Stimulated activated naive CD8-positive, alpha-beta T cell treated with anti-CD3 and anti-CD28 coated beads, Interleukin-15, Interleukin-2, amounts not matched to agents 100 ng/mL and 50 ng/mL, for 24 hours (primary cell): Measurements from ENCODE around the gene FGF6.

Experiments used
- H3K27ac Mint-ChIP-seq: one replicate; pipeline ENCODE4 v1.8.0; 2021; ENCODE audit warnings: mild to moderate bottlenecking, mixed read lengths
- H3K27me3 Mint-ChIP-seq: one replicate; pipeline ENCODE4 v1.8.0; 2021; ENCODE audit warnings: mixed read lengths
- H3K36me3 Mint-ChIP-seq: one replicate; pipeline ENCODE4 v1.8.0; 2021; ENCODE audit warnings: low read depth, mixed read lengths
- H3K4me1 Mint-ChIP-seq: one replicate; pipeline ENCODE4 v1.8.0; 2021; ENCODE audit warnings: low read depth, mixed read lengths
- H3K4me3 Mint-ChIP-seq: one replicate; pipeline ENCODE4 v1.8.0; 2021; ENCODE audit warnings: mild to moderate bottlenecking, mixed read lengths
- H3K9me3 Mint-ChIP-seq: one replicate; pipeline ENCODE4 v1.8.0; 2021; ENCODE audit warnings: mixed read lengths

Gene FGF6

DNA sequence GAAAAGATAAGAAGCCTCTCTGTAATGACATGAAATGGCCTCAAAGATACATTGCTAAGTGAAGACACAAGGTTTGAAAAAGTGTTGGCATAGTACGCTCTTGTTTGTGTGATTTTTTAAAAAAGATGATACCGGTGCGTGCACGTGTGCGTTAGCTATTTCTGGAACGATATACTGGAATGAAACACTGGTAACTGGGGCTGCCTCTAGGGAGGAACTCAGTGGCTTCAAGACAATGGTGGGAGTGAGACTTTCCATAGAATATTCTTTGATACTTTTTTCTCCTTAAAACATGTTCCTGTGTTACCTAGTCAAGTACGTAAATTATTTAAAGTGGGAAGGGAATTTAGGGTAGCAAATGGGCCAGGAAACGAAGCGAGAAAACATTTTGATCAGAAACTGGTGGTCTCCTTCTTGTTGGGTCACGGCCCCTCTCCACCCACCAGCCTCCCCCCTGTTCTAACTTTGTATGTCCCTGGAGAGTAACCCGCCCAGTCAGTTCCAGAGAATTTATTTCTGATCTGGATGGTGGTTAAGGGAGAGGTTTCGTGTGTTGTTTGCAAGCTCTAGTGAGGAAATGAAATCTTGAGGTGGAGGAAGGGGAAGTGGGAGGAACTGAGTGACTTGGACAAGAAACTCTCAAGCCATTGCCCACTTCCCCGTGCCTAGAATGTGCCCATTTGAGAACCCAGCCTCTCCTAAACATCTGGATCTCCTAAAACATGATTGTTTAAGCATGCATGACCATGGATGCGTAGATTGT is 6.6 kb downstream of the FGF6 start:
- H3K4me1 Mint-ChIP-seq = peaks cover 12% of the 10 kb centered on the region
- no peak overlapping the region for H3K4me3 Mint-ChIP-seq
- H3K27me3 Mint-ChIP-seq = no peaks in the 10 kb centered on the region
- no peak overlapping the region for H3K27ac Mint-ChIP-seq
- no peaks in the 10 kb centered on the region for H3K36me3 Mint-ChIP-seq
- H3K9me3 Mint-ChIP-seq = no peaks in the 10 kb centered on the region

DNA sequence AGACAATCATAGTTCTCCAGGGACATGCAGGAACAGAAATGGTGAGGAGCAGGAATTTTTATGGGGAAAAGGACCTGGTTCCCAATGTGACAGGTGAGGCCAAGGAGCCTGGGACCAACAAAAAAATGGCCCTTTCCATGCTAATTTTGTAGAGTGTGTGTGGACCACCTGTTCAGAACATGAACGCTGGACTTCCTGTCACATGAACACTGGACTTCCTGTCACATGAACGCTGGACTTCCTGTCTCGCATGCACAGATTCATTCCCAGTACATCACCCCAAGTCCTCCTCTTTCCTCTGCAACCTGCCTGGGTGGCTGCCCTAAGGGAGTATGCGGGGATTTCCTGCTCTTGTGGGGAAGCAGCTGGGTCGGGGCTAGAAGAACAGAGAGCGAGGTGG is 10.1 kb downstream of the FGF6 start:
- no peaks in the 10 kb centered on the region for H3K9me3 Mint-ChIP-seq
- peaks cover 12% of the 10 kb centered on the region for H3K4me1 Mint-ChIP-seq
- no peaks in the 10 kb centered on the region for H3K36me3 Mint-ChIP-seq
- H3K4me3 Mint-ChIP-seq = no peak overlapping the region
- no peak overlapping the region for H3K27ac Mint-ChIP-seq
- H3K27me3 Mint-ChIP-seq = no peaks in the 10 kb centered on the region

DNA sequence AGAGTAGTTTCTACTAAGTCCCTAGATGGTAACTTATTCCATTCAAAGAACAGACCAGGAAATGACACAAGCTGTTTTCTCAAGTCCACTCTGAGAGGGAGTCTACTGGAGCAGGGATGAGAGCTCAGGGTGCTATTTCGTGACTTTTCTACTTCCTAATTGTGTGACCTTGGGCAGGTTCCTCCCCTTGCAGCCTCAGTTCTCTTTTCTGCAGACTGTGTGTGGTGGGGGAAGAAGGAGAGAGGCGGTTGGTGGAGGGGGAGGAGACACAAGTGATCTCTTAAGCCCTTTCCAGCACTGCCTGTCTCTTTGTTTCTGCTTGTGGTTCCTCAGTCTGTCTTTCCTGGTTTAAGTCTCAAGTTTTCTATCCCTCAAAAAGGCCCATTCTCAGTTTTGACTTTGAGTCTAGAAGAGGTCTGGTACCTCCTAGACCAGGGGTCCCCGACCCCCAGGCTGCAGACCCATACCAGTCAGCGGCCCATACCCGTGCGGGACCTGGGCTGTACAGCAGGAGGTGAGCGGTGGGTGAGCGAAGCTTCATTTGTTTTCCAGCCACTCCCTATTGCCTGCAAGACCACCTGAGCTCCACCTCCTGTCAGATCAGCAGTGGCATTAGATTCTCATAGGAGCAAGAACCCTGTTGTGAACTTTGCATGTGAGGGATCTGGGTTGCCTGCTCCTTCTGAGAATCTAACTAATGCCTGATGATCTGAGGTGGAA is 10.7 kb downstream of the FGF6 start:
- Mint-ChIP-seq H3K27me3 (no peaks in the 10 kb centered on the region), H3K9me3 (no peaks in the 10 kb centered on the region), H3K4me1 (peaks cover 10% of the 10 kb centered on the region), H3K4me3 (no peak overlapping the region), H3K27ac (no peak overlapping the region), H3K36me3 (no peaks in the 10 kb centered on the region)

DNA sequence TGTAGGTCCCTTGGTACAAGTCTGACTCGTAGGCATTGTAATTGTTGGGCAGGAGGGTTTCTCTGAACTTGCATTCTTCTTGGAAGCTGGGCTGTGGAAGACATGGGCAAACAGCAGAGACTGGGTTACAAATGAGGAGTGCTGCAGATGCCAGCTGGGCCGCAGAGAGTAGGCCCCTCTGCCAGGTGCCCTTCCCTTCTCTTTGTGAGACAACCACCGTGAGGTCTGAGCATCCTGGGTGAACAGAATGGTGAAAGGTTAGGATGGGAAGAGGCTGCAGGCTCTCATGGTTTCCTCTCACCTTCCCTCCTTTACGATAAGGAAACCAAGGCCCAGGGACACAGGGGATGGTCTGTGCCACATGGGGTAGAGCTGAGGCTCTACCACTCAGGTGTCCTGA is 11.3 kb downstream of the FGF6 start:
- H3K27ac Mint-ChIP-seq = no peak overlapping the region
- H3K9me3 Mint-ChIP-seq = no peaks in the 10 kb centered on the region
- H3K4me1 Mint-ChIP-seq = peaks cover 5% of the 10 kb centered on the region
- no peak overlapping the region for H3K4me3 Mint-ChIP-seq
- no peaks in the 10 kb centered on the region for H3K27me3 Mint-ChIP-seq
- H3K36me3 Mint-ChIP-seq = no peaks in the 10 kb centered on the region

DNA sequence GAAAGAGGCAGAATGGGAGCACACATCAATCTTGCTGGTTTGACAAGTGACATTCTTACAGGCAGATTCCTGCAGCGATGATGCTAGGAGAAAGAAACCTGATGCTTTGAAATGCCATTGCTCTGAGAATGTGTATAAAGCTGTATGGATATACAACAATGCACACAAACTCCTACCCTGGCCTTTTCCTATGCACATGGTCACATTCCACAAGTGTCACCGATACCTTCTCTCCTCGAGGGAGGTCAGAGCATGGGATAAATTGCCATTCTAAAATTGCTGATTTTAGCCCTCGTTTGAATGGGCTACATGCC is 11.9 kb downstream of the FGF6 start:
- no peaks in the 10 kb centered on the region for H3K36me3 Mint-ChIP-seq
- no peaks in the 10 kb centered on the region for H3K9me3 Mint-ChIP-seq
- H3K27ac Mint-ChIP-seq = no peak overlapping the region
- H3K4me3 Mint-ChIP-seq = no peak overlapping the region
- H3K4me1 Mint-ChIP-seq = no peaks in the 10 kb centered on the region
- H3K27me3 Mint-ChIP-seq = no peaks in the 10 kb centered on the region

DNA sequence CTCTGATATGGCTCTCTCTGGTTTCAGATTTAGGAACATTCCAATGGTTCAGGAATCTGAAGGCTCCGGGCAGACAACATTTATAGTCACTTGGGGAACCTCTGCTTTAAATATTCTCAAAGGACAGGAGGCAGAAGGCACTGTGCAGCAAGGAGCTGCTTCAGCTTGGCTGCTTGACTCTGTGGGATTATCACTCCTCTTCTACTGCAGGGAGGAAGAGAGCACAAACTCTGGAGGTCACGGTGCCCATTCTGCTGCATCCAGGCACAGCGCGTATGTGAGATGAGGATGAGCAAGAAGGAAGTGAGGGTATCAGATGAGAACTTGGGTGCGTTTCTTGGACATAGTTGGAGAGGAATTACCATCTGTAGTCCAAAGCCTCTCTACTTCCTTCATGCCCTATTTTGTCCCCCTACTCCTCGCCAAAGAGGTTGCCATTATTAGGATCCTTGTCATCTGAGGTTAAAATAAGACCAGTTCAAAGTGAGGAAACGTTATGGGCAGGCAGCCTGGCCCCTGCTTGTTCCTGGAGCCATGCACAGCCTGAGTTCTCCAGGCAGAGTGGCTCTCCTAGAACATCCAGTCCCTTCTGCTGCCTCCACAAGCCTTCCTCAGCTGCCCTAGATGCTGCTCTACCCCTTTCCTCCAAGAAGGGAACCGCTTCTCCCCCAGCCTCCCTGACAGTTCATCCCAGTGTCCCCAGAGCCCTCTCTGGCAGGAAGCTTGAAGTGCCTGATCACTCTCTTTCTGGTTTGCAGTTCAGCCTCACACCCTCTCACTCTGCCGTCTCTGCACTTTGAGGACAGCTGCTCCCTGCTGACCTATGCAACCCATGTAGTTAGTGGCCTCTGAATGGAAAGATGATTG is 12.5 kb downstream of the FGF6 start:
- no peak overlapping the region for H3K4me3 Mint-ChIP-seq
- no peaks in the 10 kb centered on the region for H3K36me3 Mint-ChIP-seq
- no peak overlapping the region for H3K27ac Mint-ChIP-seq
- no peaks in the 10 kb centered on the region for H3K27me3 Mint-ChIP-seq
- H3K4me1 Mint-ChIP-seq = no peaks in the 10 kb centered on the region
- no peaks in the 10 kb centered on the region for H3K9me3 Mint-ChIP-seq

DNA sequence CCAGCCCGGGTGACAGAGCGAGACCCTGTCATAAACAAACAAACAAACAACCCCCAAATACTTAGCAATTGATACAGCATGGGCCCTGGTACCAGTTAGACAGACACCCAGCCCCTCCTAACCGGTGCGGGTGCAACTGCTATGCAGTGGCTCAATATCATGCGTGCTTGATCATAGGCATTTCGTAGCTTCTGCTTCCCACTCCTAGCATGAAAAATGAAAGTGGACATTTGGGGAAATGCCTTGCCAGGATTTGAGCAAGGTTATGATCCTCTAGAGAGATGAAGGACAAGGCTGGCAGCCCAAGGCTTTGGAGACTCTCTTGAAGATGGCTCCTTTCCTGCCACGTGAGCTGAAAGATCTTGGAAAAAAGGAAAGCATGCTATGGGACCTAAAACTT is 13.7 kb downstream of the FGF6 start:
- H3K36me3 Mint-ChIP-seq = no peaks in the 10 kb centered on the region
- no peaks in the 10 kb centered on the region for H3K9me3 Mint-ChIP-seq
- H3K27me3 Mint-ChIP-seq = no peaks in the 10 kb centered on the region
- no peak overlapping the region for H3K27ac Mint-ChIP-seq
- H3K4me3 Mint-ChIP-seq = no peak overlapping the region
- H3K4me1 Mint-ChIP-seq = no peaks in the 10 kb centered on the region

DNA sequence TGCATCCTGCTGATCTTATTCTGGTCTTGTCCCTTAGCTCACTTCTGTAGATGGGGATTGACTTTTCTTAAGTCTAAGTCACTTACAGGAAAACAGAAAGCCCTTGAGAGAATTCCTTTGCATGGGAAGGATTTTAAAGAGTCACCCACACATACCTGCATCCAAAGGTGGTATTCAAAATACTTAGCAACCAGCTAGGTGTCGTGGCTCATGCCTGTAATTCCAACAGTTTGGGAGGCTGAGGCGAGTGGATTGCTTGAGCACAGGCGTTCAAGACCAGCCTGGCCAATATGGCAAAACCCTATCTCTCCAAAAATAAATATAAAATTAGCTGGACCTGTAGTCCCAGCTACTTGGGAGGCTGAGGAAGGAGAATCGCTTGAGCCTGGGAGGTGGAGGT is 14.2 kb downstream of the FGF6 start:
- Mint-ChIP-seq H3K27me3 (no peaks in the 10 kb centered on the region), H3K27ac (no peak overlapping the region), H3K9me3 (no peaks in the 10 kb centered on the region), H3K4me3 (no peak overlapping the region), H3K36me3 (no peaks in the 10 kb centered on the region), H3K4me1 (no peaks in the 10 kb centered on the region)

DNA sequence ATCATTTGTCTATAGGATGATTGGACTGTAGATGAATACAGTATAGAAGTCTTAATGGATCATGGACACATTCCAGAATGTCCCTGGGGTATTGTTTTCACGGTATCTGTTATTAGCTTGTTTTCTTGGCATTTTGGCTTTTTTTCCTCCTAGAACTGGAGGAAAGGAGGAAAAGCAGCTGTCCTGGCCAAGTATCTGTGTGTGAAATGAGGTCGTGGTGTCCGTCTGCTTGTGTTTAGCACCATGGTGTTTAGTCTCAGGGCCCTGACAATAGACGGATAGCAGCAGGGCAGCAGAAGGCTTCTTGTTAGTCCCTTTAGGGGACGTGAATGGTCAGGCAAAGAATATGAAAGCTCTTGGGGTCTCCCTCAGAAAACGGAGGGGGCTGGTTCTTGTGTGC is 21.2 kb downstream of the FGF6 start:
- Mint-ChIP-seq H3K4me3 (no peak overlapping the region), H3K27ac (no peak overlapping the region), H3K4me1 (no peaks in the 10 kb centered on the region), H3K27me3 (peaks cover 4% of the 10 kb centered on the region), H3K9me3 (no peaks in the 10 kb centered on the region), H3K36me3 (no peaks in the 10 kb centered on the region)

DNA sequence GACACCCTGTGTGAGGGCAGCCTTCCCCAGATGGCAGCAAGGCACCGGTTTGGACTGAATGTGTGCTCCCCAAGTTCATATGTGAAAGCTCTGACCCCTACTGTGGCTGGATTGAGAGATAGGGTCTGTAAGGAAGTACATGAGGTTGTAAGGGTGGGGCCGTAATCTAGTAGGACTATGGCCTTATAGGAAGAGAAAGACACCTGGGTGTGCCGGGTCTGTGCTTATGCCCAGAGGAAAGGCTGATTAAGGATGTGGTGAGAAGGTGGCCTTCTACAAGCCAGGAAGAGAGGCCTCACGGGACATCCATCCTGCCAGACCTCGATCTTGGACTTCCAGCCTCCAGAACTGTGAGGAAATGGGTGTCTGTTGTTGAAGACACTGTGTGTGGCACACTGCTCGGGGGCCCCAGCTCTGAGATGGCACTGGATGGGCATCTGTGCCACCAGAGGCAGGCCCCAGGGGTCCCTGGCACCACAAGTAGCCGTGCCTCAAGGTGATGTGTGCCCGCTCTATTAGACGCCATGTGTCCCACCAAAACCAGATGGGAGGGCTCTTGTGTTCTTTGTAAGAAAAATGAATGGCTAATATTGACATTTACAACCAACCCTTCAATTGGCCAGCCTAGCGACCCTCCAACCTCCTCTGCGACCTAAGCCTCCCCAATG is 22.0 kb downstream of the FGF6 start:
- Mint-ChIP-seq H3K36me3 (no peaks in the 10 kb centered on the region), H3K27ac (no peak overlapping the region), H3K4me3 (no peak overlapping the region), H3K4me1 (no peaks in the 10 kb centered on the region), H3K27me3 (peaks cover 4% of the 10 kb centered on the region), H3K9me3 (no peaks in the 10 kb centered on the region)

DNA sequence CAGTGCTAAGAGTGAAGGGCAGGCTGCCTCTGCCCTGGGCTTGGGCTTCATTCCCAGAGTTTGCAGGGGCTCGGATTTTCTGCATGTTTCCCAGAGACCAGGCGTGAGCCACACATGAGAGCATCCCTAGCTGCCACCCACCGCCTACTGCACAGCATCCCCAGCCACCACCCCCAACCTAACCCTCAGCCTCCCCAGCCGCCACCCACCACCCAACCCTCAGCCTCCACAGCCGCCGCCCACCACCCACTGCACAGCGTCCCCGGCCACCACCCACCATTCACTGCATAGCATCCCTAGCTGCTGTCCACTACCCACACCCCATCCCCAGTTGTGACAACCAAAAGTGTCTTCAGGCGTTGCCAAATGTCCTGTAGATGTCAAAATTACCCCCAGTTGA is 22.6 kb downstream of the FGF6 start:
- no peak overlapping the region for H3K4me3 Mint-ChIP-seq
- H3K27me3 Mint-ChIP-seq = peaks cover 5% of the 10 kb centered on the region
- no peaks in the 10 kb centered on the region for H3K36me3 Mint-ChIP-seq
- no peaks in the 10 kb centered on the region for H3K9me3 Mint-ChIP-seq
- no peak overlapping the region for H3K27ac Mint-ChIP-seq
- H3K4me1 Mint-ChIP-seq = no peaks in the 10 kb centered on the region

DNA sequence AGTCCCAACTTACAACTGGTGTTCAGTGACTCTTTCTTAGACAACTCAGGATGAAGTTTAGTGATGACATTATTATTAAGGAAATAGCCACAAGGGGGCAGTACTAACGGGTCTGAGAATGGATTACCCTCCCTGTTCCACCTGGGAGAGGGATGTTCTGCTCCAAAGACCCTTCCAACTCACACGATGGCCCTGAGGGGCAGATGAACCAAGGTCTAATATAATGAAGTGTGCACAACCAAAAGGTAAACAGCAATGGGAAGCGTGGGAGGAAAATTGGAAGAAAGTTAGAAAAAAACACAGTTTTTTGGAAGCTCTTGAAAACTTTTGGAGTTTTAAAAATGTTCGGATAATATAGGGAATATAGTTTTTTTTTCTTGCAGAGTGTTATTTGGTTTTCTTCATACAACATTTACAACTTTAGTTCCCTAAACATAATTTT is 24.0 kb downstream of the FGF6 start:
- peaks cover 13% of the 10 kb centered on the region for H3K27me3 Mint-ChIP-seq
- H3K36me3 Mint-ChIP-seq = no peaks in the 10 kb centered on the region
- H3K4me3 Mint-ChIP-seq = no peak overlapping the region
- no peaks in the 10 kb centered on the region for H3K4me1 Mint-ChIP-seq
- no peaks in the 10 kb centered on the region for H3K9me3 Mint-ChIP-seq
- no peak overlapping the region for H3K27ac Mint-ChIP-seq

DNA sequence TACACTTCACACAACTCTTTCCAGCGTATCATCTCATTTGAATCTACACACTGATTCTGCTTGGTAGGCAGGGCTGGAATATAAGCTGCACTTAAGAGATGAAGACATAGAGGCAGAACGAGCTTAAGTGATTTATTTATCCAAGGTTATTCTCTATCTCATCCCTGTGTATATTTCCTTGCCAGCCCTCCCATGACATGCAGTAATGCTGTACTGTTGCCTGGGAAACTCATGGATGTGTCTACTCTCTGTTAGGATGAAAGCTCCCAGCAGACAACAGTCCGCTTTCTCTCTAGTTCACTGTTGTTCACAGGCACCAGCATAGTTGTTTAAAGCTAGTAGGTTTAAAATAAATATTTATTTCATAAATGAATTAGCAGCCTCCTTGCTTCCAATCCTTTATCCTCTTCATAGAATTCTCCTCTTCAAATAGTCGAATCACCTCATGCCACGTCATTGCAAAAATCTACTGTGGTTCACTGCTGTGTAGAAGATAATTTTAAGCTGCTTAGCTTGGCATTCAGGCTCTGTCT is 25.4 kb downstream of the FGF6 start:
- H3K27me3 Mint-ChIP-seq = peaks cover 18% of the 10 kb centered on the region
- H3K4me1 Mint-ChIP-seq = peaks cover 4% of the 10 kb centered on the region
- no peaks in the 10 kb centered on the region for H3K9me3 Mint-ChIP-seq
- H3K27ac Mint-ChIP-seq = no peak overlapping the region
- H3K4me3 Mint-ChIP-seq = no peak overlapping the region
- no peaks in the 10 kb centered on the region for H3K36me3 Mint-ChIP-seq

DNA sequence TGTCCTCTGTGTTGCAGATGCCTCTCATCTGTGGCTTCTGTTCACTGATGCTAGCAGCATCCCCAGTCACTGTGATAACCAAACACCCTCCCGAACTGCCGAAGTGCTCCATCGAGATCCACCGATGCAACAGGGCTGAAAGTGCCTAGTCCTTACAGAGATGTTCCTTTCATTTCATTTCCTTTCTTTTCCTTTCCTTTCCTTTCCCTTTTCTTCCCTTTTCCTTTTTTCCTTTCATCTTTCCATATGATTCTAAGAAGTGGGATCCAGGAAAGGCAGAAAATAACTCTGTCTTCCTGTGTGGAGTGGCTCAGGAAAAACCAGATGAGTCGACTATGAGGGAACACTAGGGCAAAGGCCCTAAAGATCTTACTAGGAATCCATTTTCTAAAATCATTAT is 26.7 kb downstream of the FGF6 start:
- Mint-ChIP-seq H3K9me3 (no peaks in the 10 kb centered on the region), H3K4me3 (no peak overlapping the region), H3K4me1 (peaks cover 9% of the 10 kb centered on the region), H3K36me3 (no peaks in the 10 kb centered on the region), H3K27me3 (peaks cover 27% of the 10 kb centered on the region), H3K27ac (no peak overlapping the region)
